IPS-11a (cell line): ENCODE measurements around the gene DLST.

Experiments
- H3K4me3 ChIP-seq: one replicate; pipeline ENCODE4 v1.5.1; 2013; ENCODE audit warnings: low read depth, low read length, control low read depth

DLST gene

GRCh38 chr14:74859757-74860552 is 21.8 kb upstream of the DLST start:
- no peak overlapping the region for H3K4me3 ChIP-seq

GRCh38 chr14:74860899-74861733 is 20.6 kb upstream of the DLST start:
- no peak overlapping the region for H3K4me3 ChIP-seq

- H3K4me3 ChIP-seq = no peak overlapping the region
Measured at GRCh38 chr14:74861734-74862090, 20.0 kb upstream of the DLST start.

- no peak overlapping the region for H3K4me3 ChIP-seq
Measured at GRCh38 chr14:74863274-74863673, 18.4 kb upstream of the DLST start.

DNA sequence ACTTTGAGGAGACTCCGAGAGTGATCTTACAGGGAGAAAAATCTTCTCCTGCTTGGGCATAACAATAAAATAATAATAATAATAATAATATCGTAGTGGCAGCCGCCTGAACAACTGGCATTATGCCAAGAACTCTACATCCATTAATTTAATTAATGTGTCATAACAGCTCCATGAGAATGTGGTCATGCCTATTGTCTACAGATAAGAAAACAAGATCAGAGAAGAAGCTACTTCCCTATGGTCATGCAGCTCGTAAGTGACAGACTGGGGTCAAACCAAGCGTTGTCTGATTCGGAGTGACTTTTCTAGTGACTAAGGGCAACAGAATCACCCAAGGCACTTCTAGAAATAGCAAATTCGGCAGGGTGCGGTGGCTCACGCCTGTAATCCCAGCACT is 17.5 kb upstream of the DLST start:
- no peak overlapping the region for H3K4me3 ChIP-seq

DNA sequence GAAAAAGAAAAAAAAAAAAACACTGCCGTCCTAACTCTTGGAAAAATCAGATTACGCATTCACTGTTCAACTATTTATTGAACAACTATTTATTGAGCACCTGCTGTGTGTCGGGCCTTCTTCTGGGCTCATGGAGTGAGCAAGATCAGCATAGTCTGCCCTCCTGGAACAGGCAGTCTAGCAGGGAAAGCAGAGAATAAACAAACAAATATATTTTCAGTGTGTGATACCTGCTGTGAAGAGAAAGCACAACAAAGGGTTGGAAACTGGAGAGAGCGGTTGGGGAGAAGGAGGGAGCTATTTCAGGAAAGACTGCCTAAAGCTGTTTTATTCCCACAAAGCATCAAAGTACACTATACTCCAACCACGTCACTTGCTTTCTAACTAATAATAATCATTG is 16.6 kb upstream of the DLST start:
- no peak overlapping the region for H3K4me3 ChIP-seq

GRCh38 chr14:74866708-74867389 is 14.9 kb upstream of the DLST start:
- H3K4me3 ChIP-seq = no peak overlapping the region

GRCh38 chr14:74867673-74868072 is 14.0 kb upstream of the DLST start:
- H3K4me3 ChIP-seq = no peak overlapping the region

DNA sequence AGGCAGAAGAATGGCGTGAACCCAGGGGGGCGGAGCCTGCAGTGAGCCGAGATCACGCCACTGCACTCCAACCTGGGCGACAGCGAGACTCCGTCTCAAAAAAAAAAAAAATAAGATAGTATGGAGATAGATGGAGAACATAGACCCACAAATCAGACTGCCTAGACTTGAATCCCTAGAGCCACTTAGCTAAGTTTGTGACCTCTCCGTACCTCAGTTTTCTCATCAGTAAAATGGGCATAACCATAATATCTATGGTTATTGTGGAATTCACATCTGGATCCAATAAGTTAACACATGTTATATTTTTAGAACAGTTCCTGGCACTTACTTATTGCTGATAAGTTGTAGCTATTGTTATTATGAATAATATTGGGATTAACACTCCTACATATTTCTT is 13.0 kb upstream of the DLST start:
- no peak overlapping the region for H3K4me3 ChIP-seq

DNA sequence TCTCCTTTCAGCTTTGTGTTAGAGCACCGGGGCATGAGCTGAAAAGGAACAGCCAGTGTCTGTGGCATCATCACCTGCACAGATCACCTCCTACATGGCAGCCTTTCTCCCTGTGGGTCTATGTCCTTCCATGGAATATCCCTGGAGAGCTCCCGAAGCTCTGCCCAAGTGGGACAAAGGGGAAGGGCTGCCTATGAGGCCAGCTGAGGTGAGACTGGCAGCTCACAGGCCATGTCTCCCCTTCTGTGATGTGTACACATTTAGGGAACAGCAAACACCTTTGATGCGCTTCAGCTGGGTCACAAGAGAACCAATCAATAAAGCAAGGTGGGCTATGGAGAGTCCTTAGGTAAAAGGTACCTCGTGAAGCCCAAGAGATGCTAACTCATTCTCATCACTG is 9.9 kb upstream of the DLST start:
- no peak overlapping the region for H3K4me3 ChIP-seq

- no peak overlapping the region for H3K4me3 ChIP-seq
Measured at GRCh38 chr14:74875204-74875603, 6.5 kb upstream of the DLST start.

DNA sequence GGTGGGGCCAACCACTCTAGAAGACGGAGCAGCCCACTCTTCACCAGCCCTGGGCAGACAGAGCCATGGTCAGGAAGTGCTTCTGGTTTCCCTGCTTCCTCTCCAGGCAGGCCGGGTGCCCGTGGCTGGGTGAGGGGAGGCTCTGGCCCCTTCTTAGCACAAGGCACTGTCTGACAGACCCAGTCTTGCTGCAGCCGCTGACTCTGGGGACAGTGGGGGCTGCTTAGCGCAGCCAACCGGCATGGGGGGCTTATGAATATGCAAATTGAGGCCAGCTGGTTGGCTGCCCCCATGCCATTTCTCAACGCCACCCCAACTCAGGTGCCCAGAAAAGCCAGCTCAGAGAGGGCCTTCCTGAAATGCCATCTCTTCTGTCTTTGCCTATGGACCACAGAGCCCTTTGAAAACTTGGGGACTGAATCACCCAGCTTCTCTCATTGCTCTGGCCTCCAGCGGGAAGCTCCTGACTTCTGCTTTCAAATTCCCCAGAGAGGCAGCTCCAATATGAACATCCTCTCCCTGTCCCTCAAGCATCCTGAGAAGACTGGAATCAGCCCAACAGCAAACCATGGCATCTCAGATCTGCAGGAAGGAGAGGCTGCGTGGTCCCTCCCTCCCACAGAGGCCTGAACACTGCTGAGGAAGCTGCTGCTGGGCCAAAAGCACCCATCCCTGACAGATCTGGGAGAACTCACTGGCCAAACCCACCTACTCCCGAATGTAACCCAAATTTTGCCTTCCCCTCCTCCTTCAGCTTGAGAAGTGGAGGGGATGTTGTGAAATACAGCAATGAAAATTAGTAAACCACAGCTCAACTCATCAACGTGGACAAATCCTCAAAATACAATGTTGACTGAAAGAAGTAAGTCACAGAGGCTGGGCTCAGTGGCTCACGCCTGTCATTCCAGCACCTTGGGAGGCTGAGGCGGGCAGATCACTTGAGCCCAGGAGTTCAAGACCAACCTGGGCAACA is 5.5 kb upstream of the DLST start, which contains the start of gene PROX2:
Gene PROX2 (minus strand): TSS at position 205 of the 973 bp plus-strand sequence. CDS start 12,311 bp downstream, outside the sequence.
- H3K4me3 ChIP-seq = no peak within 1 kb of the TSS

DNA sequence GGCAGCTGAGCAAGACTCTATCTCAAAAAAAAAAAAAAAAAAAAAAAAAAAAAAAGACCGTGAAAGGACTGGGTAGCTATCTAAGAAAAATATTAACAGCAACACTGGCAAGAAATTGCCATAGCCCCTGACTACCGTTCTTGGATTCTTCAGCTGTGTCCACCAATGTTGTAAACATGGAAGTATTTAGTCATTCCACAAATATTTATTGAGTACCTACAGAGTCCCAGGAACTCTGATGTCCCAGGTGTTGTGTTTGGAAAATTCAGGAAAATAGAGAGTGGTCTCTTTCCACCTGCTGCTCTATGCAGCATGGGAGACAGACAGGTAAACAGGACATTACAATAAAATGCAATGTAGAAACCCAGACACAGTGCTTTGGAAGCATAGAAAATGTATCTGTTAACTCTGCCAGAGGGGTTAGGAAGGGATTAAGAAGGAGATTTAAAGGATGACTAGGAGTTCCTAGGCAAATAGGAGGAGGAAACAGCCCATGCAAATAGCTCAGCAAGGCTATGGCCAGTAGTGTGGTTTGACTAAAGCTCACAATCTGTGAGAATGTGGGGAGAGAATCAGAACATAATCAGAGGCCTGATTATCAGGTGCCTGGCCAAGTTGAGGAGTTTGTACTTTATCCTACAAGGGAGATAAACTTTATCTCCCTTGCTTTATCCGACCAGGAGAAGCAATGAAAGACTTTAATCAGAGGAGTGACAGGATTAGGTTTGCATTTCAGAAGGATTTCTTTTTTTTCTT is 2.1 kb upstream of the DLST start:
- H3K4me3 ChIP-seq = no peak overlapping the region

DNA sequence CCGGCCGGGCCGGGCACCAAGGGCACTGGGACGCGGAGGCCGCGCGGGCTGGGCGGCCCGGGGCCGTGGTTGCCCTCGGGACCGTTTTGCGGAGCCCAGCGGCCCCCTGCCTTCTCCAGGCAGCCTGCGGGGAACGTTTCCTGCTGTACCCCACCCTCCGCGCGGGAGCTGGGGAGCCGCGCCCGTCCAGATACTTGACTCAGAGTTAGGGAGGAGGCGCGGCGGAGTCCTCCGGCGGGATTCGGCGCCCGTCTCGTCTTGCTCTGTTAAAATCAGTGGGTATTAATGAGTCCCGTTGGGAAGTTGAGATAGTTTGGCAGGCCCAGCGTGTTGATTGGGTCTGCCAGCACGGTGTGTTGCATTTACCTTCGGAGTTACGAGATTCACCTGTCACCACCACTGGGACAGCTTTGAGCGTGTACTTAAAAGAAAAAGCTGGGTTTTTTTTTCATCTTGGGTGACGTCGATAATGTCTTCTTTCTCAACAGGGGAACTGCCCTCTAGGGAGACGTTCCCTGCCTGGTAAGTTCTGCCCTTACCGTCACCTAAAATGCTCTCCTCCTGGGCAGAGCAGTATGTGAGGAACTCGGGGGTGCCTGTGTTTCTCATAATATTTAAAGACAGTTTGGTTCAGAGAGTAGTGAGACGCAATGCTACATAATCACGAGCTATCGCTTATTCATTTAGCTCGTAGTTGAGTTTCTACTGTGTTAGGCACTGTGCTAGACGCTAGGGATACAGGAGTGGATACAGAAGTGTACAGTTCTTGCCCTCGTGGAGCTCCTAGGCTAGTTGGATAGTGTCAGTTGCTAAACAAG is 596 bp downstream of the DLST start:
- peak overlapping the region; percentile 86 for H3K4me3 ChIP-seq

DNA sequence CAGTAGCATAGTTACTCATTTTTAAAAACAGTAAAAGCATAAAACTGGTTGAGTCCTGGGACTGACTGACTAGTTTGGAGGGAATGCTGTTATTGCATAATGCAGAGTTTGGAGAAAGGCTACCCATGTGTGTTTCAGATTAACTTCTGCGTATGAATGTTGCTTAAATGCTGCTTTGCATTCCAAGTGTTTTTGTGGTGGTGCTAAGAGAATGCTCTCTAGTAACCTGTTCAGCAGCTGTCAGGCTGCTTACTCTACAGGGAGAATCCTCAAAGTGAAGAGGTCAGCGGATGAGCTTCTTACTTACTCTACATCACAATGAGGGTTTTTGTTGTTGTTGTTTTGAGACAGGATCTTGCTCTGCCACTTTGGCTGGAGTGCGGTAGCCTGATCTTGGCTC is 4.3 kb downstream of the DLST start:
- H3K4me3 ChIP-seq = no peak overlapping the region

- no peak overlapping the region for H3K4me3 ChIP-seq
Measured at GRCh38 chr14:74888164-74889158, 6.7 kb downstream of the DLST start.

GRCh38 chr14:74890262-74890661 is 8.5 kb downstream of the DLST start:
- H3K4me3 ChIP-seq = no peak overlapping the region

- H3K4me3 ChIP-seq = no peak overlapping the region
Measured at GRCh38 chr14:74891870-74892269, 10.2 kb downstream of the DLST start.
